Right kidney (tissue), 1 donor: ENCODE data around the gene PTCSC3.
"Not testable (repeated sequence)": the region's sequence is repeated elsewhere in the genome, so short reads cannot be mapped to it uniquely, and the experiment has no call there.

Source experiments
- DNase-seq: peaks from one replicate; pipeline ENCODE4 v3.0.0-alpha.2; 2016

The PTCSC3 gene

DNA sequence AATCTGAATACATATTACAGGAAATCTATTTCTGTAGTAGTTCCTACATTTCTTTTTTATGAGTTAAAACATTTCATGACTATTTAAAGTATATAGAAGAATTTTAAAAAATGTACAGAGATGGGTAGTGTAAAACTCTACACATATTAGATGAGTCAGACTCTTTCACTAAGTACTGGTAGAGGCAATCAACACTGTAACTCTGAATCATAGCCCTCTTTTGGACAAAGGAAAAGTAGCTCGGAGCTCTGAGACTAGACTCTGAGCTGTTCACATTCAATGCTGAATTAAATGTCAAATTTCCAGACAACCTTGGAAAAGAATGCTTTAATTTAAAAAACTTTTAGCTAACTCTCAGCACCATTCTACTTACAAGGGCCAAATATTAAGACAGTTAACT, 3.4 kb downstream of the PTCSC3 start:
- no peak for DNase-seq

- DNase-seq = no peak
Measured at GRCh38 chr14:36171607-36172006, 4.9 kb downstream of the PTCSC3 start.

DNA sequence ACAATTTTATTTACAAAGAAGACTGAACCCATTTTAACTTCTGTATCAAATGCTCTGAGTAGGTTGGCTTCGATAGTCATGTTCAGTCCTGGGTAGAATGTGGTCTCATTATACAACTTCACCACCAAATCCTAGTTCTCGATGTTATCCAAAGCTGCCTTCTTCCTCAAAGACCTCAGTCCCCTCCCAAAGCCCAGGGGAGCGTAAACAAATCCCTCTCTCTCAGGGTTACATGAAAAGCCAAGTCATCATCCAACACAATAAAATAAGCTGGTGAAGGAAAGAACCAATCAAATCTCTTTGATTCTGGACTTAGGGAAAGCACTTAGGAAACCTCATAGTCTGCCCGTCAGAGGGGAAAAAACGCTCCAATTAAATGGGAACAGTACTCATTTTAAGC, 9.1 kb downstream of the PTCSC3 start:
- no peak for DNase-seq

DNA sequence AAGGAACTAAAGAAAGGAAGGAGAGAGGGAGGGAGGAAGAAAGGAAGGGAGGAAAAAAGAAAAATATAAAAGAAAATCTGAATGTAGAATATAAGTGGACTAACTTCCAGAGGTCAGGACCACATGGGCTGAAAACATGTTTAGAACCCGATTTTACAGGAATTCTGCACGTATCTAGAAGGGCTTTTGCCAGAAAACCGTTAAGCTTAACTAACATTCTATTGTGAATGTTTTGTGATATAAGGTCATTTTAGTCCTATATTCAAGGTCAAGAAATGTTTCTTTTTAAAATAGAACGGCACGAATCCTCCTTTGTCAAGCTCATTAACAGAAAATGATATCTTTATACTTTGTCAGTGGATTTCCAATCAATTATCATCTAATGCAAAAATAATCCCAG, 13.1 kb downstream of the PTCSC3 start:
- no peak for DNase-seq

DNA sequence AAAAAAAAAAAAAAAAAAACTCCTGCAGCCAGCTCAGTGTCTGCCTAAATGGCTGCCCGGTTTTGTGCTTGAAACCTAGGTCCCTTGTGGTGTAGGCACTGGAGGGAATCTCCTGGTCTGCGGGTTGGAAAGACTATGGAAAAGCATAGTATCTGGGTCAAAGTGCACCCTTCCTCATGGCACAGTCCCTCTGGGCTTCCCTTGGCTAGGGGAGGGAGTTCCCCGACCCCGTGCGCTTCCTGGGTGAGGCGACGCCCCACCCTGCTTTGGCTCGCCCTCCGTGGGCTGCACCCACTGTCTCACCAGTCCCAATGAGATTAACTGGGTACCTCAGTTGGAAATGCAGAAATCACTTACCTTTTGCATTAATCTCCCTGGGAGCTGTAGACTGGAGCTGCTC, 14.3 kb downstream of the PTCSC3 start:
- no peak for DNase-seq

GRCh38 chr14:36161776-36162175, 14.7 kb downstream of the PTCSC3 start:
- DNase-seq = peak; percentile 27

GRCh38 chr14:36151335-36151734, 25.2 kb downstream of the PTCSC3 start:
- no peak for DNase-seq

GRCh38 chr14:36134038-36134437, 42.5 kb downstream of the PTCSC3 start:
- DNase-seq = no peak

DNA sequence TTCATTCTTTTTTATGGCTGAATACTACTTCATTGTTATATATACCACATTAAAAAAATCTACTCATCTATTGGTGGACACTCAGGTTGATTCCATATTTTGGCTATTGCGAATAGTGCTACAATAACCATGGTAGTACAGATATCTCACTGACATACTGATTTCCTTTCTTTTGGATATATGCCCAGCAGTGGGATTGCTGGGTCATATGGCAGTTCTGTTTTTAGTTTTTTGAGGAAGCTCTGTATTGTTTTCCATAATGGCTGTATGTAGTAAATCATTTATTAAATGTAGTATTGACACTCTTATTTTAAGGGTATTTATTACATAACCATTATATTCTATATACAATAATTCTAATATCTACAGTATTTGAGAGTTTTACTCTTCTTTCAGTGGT, 43.7 kb downstream of the PTCSC3 start:
- DNase-seq = no peak

DNA sequence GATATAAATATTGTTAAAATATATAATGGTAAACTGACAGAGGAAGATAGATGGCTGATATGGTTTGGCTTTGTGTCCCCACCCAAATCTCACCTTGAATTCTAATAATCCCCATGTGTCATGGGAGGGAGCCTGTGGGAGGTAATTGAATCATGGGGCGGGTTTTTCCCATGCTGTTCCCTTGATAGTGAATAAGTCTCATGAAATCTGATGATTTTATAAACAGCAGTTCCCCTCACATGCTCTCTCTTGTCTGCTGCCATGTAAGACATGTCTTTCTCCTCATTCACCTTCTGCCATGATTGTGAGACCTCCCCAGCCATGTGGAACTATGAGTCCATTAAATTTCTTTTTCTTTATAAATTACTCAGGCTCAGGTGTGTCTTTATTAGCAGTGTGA, 46.3 kb downstream of the PTCSC3 start:
- no peak for DNase-seq

- DNase-seq = no peak
Measured at GRCh38 chr14:36129181-36129580, 47.3 kb downstream of the PTCSC3 start.

GRCh38 chr14:36113341-36113740, 63.2 kb downstream of the PTCSC3 start:
- DNase-seq = peak; percentile 23

DNA sequence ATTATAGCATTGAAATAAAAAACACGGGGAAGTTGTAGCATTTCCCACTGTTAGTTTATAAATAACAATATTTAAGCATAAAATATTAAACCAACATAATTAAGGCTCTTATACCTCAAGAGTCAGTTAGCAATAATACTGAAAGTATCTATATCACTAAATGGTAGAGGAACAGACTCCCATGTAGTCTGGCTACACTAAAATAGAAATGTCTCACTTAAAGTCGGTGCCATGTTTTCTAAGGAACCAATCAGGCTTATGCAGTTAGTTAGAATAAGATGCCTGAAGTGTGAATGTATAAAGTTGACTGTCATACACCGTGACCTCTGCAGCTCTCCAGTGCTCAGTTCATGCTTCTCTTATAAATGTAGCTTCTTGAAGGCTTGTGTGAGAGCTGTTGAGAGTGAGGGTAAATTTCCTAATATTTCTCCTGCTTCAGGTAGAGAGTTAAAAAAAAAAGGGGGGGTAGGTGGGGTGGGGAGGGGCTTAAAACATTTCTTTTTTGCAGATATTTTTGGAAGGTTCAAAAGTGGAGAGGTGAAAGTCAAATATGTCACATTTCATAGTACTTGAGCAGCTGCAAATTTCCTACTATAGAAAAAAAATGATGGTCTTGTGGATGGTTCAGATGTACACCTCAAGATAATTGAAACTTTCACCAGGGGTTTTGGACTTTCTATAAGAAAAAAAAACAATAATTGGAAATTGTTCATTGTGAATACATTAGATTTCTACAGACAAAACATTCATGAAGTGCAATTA, 64.5 kb downstream of the PTCSC3 start:
- DNase-seq = no peak

DNA sequence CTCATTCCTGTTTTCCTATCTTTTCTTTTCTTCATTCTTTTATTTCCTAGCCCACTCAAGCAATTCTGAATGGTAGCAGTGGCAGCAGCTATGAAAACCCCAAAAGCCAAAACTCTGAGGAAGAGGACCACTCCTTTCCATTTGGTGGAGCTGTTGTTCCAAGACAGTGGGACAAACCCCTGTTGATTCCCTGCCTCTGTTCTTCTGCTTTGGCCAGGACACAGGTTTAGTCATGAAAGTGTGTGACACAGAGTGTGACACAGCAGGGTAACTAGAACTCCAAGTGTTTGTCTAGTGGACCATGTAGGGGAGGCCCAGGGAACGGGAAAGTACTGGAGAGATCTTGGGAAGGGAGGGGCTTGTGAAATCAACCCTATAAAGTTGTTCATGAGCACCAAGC, 71.1 kb downstream of the PTCSC3 start:
- DNase-seq = no peak

DNA sequence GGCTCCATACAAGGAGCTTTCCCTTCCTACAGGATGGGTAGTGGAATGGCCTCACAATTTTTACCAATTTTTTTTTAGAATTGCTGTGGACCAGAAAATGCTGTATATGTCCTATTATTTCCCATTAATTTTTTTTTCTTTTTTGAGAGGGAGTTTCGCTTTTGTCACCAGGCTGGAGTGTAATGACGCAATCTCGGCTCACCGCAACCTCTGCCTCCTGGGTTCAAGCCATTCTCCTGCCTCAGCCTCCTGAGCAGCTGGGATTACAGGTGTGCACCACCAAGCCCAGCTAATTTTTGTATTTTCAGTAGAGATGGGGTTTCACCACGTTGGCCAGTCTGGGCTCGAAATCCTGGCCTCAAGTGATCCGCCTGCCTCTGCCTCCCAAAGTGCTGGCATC, 72.3 kb downstream of the PTCSC3 start:
- not testable (repeated sequence) for DNase-seq

DNA sequence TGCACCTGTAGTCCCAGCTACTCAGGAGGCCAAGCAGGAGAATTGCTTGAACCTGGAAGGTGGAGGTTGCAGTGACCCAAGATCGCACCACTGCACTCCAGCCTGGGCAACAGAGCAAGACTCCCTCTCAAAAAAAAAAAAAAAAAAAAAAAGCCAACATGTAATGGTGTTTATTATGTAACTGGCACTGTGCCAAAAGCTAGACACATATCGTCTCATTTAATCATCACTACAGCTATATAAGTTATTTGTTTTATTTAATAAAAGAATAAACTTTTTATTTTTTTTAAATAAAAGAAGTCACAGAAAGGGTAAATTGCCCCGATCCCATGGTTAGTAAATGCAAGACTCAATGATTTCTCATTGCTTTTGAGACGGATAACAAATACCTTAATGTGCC, 76.9 kb downstream of the PTCSC3 start:
- no peak for DNase-seq

DNA sequence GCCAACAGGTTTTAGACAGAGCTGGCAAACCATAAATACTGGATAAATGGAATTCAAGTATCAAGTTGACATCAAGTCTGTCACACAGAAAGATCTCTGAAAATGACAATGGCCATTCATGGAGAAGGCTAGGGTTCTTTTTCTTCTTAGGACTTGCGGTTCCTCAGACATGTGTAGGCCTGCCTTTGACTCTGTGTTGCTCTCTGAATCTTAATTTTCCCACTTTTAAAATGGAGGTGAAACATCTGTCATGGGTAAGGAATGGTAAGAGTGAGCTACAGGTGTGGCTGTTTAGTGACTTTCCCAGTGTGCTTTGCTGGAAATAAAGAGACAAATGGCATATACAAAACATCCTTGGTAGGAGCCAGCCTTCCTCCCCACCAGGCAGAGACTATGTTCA, 79.2 kb downstream of the PTCSC3 start:
- no peak for DNase-seq

GRCh38 chr14:36096090-36096489, 80.4 kb downstream of the PTCSC3 start:
- no peak for DNase-seq

GRCh38 chr14:36094963-36095362, 81.6 kb downstream of the PTCSC3 start:
- no peak for DNase-seq

- no peak for DNase-seq
Measured at GRCh38 chr14:36091096-36091495, 85.4 kb downstream of the PTCSC3 start.

DNA sequence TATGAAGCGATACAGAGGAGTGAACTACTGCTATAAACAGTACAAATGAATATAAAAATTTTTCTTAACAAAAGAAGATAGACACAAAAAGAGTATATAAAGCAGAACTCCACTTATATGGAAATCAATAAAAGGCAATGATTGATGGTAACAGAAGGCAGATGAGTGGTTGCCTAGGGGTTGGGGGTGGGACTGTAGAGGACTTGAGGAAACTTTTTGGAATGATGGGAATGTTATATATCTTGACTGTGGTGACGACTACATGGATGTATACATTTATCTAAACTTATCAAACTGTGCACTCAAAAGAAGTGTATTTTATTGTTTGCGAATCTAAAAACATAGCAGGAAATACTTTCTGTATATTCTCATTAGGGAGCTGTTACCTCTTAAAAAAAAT, 89.1 kb downstream of the PTCSC3 start:
- no peak for DNase-seq

GRCh38 chr14:36086629-36087395, 89.7 kb downstream of the PTCSC3 start:
- no peak for DNase-seq

GRCh38 chr14:36085861-36086260, 90.7 kb downstream of the PTCSC3 start:
- DNase-seq = no peak
